Measurements from ENCODE around the gene PSRC1. TPM values are rescaled to one million over a fixed set of nuclear protein-coding genes. Genes with fewer than 3 reads are reported as not detected.

PSRC1 gene
- total RNA-seq, 1 experiment from 2014 or later: 60.3 TPM

DNA sequence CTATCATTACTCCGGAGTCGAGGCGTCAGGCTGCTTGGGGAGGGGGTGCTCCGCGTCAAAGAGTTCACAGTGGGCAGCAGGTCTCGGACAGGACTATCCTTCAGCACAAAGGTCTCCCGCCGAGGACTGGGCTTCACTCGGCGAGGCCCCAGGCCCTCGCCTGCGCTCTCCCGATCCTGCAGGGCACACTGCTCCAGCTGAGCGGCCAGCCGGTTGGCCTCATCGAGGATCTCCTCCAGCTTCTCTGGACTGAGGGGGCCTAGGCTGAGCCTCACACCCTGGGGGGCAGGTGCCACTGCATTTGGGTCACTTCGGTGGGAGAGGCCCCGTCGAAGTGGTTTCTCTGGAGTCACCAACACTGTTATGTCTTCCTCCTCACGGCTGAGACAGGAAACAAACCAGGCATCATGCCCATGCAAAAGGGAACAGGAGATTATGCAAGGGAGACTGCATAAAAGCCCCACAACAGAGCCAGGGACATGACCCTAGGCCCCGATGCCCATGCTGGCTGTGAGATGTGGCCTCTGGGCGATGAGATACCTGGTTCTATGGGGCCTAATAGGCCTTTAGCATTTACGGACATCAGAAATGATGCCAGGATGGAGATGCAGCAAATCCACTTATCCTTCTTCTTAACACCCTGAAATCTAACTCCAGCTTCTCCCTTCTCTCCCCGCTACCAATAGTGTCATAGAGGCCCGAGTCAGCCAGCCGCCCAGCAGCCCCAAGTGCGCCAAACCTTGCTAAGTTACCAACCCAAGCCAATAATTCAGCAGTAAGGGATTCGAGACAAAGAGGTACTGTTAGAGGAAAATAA, 1.1 kb downstream of the PSRC1 start:
- WGBS (ENCODE audit: extremely low coverage, insufficient read length, low lambda C conversion rate): no CpG with 5 or more reads among the region's 28 CpGs
- no peaks in the 10 kb centered on the region for H3K27me3 Mint-ChIP-seq (ENCODE audit: low read depth)

More for the DNA sequence above, 1.1 kb downstream of the PSRC1 start:
- Histone ChIP-seq H3K9ac (ENCODE audit: extremely low read depth, insufficient read length, low read length) (peak overlapping the region; percentile 69), H3K23ac (ENCODE audit: insufficient read length, low read depth, low read length) (no peak overlapping the region), H3K14ac (ENCODE audit: insufficient read depth, low read length) (no peak overlapping the region), H2BK20ac (ENCODE audit: low read depth, low read length, poor library complexity, severe bottlenecking) (no peak overlapping the region), H3K27ac (ENCODE audit: insufficient read length, low read depth, low read length) (no peak overlapping the region), H3K79me2 (ENCODE audit: insufficient read depth, low read length) (peaks cover 2% of the 10 kb centered on the region; the same call in 1 of the 2 replicates), H3K4ac (ENCODE audit: low read depth, low read length) (no peak overlapping the region), H3K27me3 (ENCODE audit: insufficient read depth, low read length) (no peaks in the 10 kb centered on the region), H4K20me1 (ENCODE audit: control insufficient read depth, insufficient read depth, insufficient read length) (no peaks in the 10 kb centered on the region), H3K23me2 (ENCODE audit: insufficient read length, low read depth, low read length, poor library complexity, severe bottlenecking) (peaks cover 13% of the 10 kb centered on the region), H3K56ac (ENCODE audit: insufficient read length, low read depth, low read length) (no peak overlapping the region), H4K8ac (replicated peaks; ENCODE audit: insufficient read length, low read depth, low read length) (no peak overlapping the region), H3K79me1 (ENCODE audit: insufficient read depth, low read depth, low read length, poor library complexity, severe bottlenecking) (peaks cover 5% of the 10 kb centered on the region), H3K4me2 (ENCODE audit: insufficient read depth, insufficient read length, low read length) (peak overlapping the region; percentile 92), H2AK5ac (ENCODE audit: insufficient read length, low read length) (no peak overlapping the region), H3K9me3 (ENCODE audit: control insufficient read depth, low read depth, low read length) (no peaks in the 10 kb centered on the region), H4K91ac (ENCODE audit: insufficient read length, low read depth, low read length) (no peak overlapping the region), H3K18ac (ENCODE audit: insufficient read length, low read depth, low read length) (no peak overlapping the region), H2BK5ac (ENCODE audit: insufficient read length, low read length) (no peak overlapping the region), H4K5ac (ENCODE audit: insufficient read length, low read depth, low read length) (no peak overlapping the region), H2AFZ (ENCODE audit: low read length) (no peak overlapping the region), H3T11ph (ENCODE audit: low read length) (no peak overlapping the region), H2BK15ac (ENCODE audit: low read depth, low read length) (no peak overlapping the region), H2BK12ac (ENCODE audit: insufficient read length, low read depth, low read length) (no peak overlapping the region), H2BK120ac (ENCODE audit: low read depth, low read length, poor library complexity, severe bottlenecking) (no peak overlapping the region), H3K4me1 (ENCODE audit: insufficient read depth, low read length) (peaks cover 3% of the 10 kb centered on the region; the same call in 1 of the 2 replicates)
- peaks cover 18 to 31% (median 30%) of the 10 kb centered on the region in 3 experiments for H3K36me3 Mint-ChIP-seq (ENCODE audit: insufficient read depth in 1 of 3, low read depth in 3 of 3)
- no peak for DNase-seq
- peak overlapping the region in 2 of 3 experiments; percentile 35 to 44; a peak in 1 of 7 replicates for H3K27ac Mint-ChIP-seq
- TF ChIP-seq, protein P1, sequence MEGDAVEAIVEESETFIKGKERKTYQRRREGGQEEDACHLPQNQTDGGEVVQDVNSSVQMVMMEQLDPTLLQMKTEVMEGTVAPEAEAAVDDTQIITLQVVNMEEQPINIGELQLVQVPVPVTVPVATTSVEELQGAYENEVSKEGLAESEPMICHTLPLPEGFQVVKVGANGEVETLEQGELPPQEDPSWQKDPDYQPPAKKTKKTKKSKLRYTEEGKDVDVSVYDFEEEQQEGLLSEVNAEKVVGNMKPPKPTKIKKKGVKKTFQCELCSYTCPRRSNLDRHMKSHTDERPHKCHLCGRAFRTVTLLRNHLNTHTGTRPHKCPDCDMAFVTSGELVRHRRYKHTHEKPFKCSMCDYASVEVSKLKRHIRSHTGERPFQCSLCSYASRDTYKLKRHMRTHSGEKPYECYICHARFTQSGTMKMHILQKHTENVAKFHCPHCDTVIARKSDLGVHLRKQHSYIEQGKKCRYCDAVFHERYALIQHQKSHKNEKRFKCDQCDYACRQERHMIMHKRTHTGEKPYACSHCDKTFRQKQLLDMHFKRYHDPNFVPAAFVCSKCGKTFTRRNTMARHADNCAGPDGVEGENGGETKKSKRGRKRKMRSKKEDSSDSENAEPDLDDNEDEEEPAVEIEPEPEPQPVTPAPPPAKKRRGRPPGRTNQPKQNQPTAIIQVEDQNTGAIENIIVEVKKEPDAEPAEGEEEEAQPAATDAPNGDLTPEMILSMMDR (conservative IDR thresholded peaks at IDR 0.05): no peak
- H3K4me3 Mint-ChIP-seq: peak overlapping the region; percentile 99 to 100
- peaks cover 39 to 50% of the 10 kb centered on the region in 2 experiments for H3K4me1 Mint-ChIP-seq
- peaks cover 0 to 2% of the 10 kb centered on the region in 2 experiments; a peak in 2 of 5 replicates for H3K9me3 Mint-ChIP-seq

Measured in H9 (cell line).